ENCODE data around the gene C3. TPM values are rescaled to one million over a fixed set of nuclear protein-coding genes. Genes with fewer than 3 reads are reported as not detected.

The C3 gene
- total RNA-seq, 4 donors from 2014 or later: 50.1 to 351 (median 194) TPM

DNA sequence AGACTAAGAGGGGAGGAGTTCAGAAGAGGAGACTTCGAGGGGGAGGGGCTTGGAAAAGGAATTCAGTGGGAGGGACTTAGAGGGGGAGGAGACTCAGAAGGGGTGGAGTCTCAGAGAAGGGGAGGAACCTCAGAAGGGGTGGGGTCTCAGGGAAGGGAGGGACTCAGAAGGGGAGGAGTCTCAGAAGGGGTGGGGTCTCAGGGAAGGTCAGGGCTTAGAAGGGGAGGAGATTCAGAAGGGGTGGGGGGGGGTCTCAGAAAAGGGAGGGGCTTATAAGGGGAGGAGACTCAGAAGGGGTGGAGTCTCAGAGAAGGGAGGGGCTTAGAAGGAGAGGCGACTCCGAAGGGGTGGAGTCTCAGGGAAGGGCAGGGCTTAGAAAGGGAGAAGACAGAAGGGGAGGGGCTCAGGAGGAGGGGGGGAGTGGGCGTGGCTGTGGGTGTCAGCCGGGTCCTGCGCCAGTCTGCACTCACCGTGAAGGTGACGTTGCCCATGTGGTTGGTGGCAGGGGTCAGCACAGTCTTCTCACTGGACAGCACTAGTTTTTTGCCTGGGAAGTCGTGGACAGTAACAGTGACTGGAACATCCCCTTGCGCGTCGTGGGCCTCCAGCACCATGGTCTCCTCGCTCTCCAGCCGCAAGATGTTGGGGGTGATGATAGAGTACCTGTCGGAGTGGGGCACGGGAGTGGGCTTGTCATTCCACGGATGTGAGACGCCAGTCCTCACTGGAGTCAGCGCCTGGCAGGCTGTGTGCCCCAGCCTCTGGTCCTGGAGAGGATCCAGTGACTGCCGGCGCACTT is 1.5 kb downstream of the C3 start:
- TF ChIP-seq EP300 (IDR thresholded peaks at IDR 0.05; ENCODE audit: low read depth) (no peak), POLR2AphosphoS5 (IDR thresholded peaks at IDR 0.05) (no peak), POLR2A (IDR thresholded peaks at IDR 0.05) (no peak)
- TF ChIP-seq, protein P1, sequence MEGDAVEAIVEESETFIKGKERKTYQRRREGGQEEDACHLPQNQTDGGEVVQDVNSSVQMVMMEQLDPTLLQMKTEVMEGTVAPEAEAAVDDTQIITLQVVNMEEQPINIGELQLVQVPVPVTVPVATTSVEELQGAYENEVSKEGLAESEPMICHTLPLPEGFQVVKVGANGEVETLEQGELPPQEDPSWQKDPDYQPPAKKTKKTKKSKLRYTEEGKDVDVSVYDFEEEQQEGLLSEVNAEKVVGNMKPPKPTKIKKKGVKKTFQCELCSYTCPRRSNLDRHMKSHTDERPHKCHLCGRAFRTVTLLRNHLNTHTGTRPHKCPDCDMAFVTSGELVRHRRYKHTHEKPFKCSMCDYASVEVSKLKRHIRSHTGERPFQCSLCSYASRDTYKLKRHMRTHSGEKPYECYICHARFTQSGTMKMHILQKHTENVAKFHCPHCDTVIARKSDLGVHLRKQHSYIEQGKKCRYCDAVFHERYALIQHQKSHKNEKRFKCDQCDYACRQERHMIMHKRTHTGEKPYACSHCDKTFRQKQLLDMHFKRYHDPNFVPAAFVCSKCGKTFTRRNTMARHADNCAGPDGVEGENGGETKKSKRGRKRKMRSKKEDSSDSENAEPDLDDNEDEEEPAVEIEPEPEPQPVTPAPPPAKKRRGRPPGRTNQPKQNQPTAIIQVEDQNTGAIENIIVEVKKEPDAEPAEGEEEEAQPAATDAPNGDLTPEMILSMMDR (IDR thresholded peaks at IDR 0.05): no peak
- no peaks in the 10 kb centered on the region for H3K27me3 ChIP-seq
- H3K4me1 ChIP-seq: peaks cover 0 to 15% (median 0%) of the 10 kb centered on the region in 4 donors
- H3K9me3 ChIP-seq: no peaks in the 10 kb centered on the region
- no peak overlapping the region for H3K27ac ChIP-seq
- no peak overlapping the region for H3K4me3 ChIP-seq
- WGBS, 2 donors (ENCODE audit: low coverage in 1 of 2): 66 to 83% methylated on average over 8 to 21 of the region's 21 CpGs
- in situ Hi-C loops (cut with MboI; ENCODE audit: low pct_ligation_motif_present in 1 of 4, low pct_unique_long_range_greater_than_20kb in 1 of 4, low sequenced_read_pairs in 3 of 4) (loop anchor here in 1 of 4 donors (25.0 kb wide), 1 partner anchor 143 kb away; no protein-coding TSS in a partner anchor), intact Hi-C loops (cut with DNase I; ENCODE audit: low total_unique reads) (no loop called here)
- H3K36me3 ChIP-seq: no peaks in the 10 kb centered on the region
- DNase-seq: no peak

DNA sequence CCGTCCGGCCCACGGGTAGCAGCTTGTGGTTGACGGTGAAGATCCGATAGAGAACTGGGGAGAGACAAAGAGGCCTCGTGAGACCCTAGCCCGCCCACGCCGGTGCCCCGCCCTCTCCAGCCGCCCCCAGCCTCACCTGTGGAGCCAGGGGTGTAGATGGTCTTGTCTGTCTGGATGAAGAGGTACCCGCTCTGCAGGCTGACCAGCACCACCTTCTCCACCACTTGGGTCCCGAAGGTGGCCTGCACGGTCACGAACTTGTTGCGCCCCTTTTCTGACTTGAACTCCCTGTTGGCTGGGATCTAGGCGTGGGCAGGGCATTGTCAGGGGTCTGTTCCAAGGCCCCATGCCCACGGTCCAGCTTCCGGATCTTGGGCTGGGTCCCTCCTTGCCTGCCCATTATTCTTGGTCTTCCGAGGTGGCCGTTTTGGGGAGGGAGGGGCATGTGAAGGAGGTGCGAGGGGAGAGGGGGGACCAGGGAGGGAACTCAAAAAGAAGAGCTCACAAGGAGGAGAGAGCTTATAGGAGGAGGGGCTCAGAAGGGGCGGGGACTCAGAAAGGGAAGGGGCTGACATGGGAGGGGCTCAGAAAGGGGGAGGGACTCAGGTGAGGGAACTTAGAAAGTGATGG is 2.2 kb downstream of the C3 start:
- Histone ChIP-seq H3K4me1 (peaks cover 0 to 13% (median 0%) of the 10 kb centered on the region in 4 donors), H3K27ac (no peak overlapping the region), H3K4me3 (no peak overlapping the region), H3K27me3 (no peaks in the 10 kb centered on the region), H3K36me3 (no peaks in the 10 kb centered on the region), H3K9me3 (no peaks in the 10 kb centered on the region)
- DNase-seq: no peak
- TF ChIP-seq POLR2AphosphoS5 (IDR thresholded peaks at IDR 0.05) (no peak), POLR2A (IDR thresholded peaks at IDR 0.05) (no peak), EP300 (IDR thresholded peaks at IDR 0.05; ENCODE audit: low read depth) (no peak)
- TF ChIP-seq, protein P1 (IDR thresholded peaks at IDR 0.05): no peak
- 78% methylated on average over 23 of the region's 23 CpGs; no CpG with 5 or more reads in 1 of the 2 donors for WGBS, 2 donors (ENCODE audit: low coverage in 1 of 2)
- in situ Hi-C loops (cut with MboI; ENCODE audit: low pct_ligation_motif_present in 1 of 4, low pct_unique_long_range_greater_than_20kb in 1 of 4, low sequenced_read_pairs in 3 of 4): loop anchor here in 1 of 4 donors (25.0 kb wide), 1 partner anchor 144 kb away; no protein-coding TSS in a partner anchor
- intact Hi-C loops (cut with DNase I; ENCODE audit: low total_unique reads): no loop called here

DNA sequence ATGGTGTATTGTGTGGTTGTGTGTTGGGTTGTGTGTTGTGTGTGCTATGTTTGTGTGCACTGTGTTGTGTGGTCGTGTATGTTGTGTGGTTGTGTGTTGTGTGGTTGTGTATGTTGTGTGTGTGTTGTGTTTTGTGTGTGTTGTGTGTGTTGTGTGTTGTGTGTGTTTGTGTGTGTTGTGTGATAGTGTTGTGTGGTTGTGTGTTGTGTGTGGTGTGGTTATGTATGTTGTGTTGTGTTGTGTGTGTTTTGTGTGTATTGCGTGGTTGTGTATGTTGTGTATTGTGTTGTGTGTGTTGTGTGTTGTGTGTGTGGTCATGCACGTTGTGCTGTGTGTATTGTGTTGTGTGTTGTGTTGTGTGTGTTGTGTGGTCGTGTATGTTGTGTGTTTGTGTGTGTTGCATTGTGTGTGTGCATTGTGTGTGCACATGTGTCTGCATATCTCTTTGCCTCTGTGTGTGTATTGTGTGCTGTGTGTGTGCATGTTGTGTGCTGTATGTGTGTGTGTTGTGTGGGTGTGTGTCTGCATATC is 2.9 kb downstream of the C3 start:
- TF ChIP-seq POLR2AphosphoS5 (IDR thresholded peaks at IDR 0.05) (no peak), EP300 (IDR thresholded peaks at IDR 0.05; ENCODE audit: low read depth) (no peak), POLR2A (IDR thresholded peaks at IDR 0.05) (no peak)
- TF ChIP-seq, protein P1 (IDR thresholded peaks at IDR 0.05): no peak
- Histone ChIP-seq H3K4me1 (peaks cover 0 to 7% (median 0%) of the 10 kb centered on the region in 4 donors), H3K4me3 (no peak overlapping the region), H3K27ac (no peak overlapping the region), H3K9me3 (no peaks in the 10 kb centered on the region), H3K36me3 (no peaks in the 10 kb centered on the region), H3K27me3 (no peaks in the 10 kb centered on the region)
- intact Hi-C loops (cut with DNase I; ENCODE audit: low total_unique reads) (no loop called here), in situ Hi-C loops (cut with MboI; ENCODE audit: low pct_ligation_motif_present in 1 of 4, low pct_unique_long_range_greater_than_20kb in 1 of 4, low sequenced_read_pairs in 3 of 4) (loop anchor here in 1 of 4 donors (25.0 kb wide), 1 partner anchor 145 kb away; no protein-coding TSS in a partner anchor)
- 77 to 78% methylated on average over 4 of the region's 4 CpGs for WGBS, 2 donors (ENCODE audit: low coverage in 1 of 2)
- DNase-seq: no peak

DNA sequence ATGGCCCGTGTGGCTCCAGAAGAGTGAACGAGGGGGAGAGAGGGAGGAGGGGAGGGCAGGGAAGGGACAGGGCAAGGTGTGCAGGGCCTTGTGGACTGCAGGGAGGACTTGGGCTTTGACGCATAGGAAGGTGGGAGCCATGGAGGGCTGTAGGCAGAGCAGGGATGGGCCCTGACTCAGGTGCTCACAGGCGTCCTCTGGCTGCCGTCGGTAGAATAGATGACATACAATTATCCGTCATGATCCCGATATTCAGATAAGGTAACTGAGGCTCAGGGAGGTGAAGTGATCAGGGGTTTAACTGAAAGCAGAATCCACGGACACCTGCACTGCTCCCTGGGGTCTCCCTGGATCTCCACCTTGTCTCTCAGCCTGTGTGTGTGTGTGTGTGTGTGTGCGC is 3.4 kb downstream of the C3 start:
- intact Hi-C loops (cut with DNase I; ENCODE audit: low total_unique reads): no loop called here
- in situ Hi-C loops (cut with MboI; ENCODE audit: low pct_ligation_motif_present in 1 of 4, low pct_unique_long_range_greater_than_20kb in 1 of 4, low sequenced_read_pairs in 3 of 4): loop anchor here in 1 of 4 donors (25.0 kb wide), 1 partner anchor 145 kb away; no protein-coding TSS in a partner anchor

More for the DNA sequence above, 3.4 kb downstream of the C3 start:
- WGBS, 2 donors (ENCODE audit: low coverage in 1 of 2): 76 to 79% methylated on average over 8 to 10 of the region's 10 CpGs
- Histone ChIP-seq H3K4me1 (peaks cover 0 to 7% (median 0%) of the 10 kb centered on the region in 4 donors), H3K27me3 (no peaks in the 10 kb centered on the region), H3K36me3 (no peaks in the 10 kb centered on the region), H3K9me3 (no peaks in the 10 kb centered on the region), H3K4me3 (no peak overlapping the region), H3K27ac (no peak overlapping the region)
- TF ChIP-seq POLR2AphosphoS5 (IDR thresholded peaks at IDR 0.05) (no peak), EP300 (IDR thresholded peaks at IDR 0.05; ENCODE audit: low read depth) (no peak), POLR2A (IDR thresholded peaks at IDR 0.05) (no peak)
- no peak for DNase-seq

Data from transverse colon (tissue), 4 donors.